PC-3 (cell line): ENCODE data around the gene ZNF569. TPM values are rescaled to one million over a fixed set of nuclear protein-coding genes. Genes with fewer than 3 reads are reported as not detected.
A peak's percentile ranks its signal among the peaks of the same experiment; 100 is the strongest.
"Not testable (repeated sequence)": the region's sequence is repeated elsewhere in the genome, so short reads cannot be mapped to it uniquely, and the experiment has no call there.

Experiments used
- ATAC-seq: fragments of 200-7000 bp; cut with Tn5 transposase; 2 replicates; pipeline ENCODE4 v1.9.1; 2020; ENCODE audit warnings: mild to moderate bottlenecking, moderate library complexity
- BruUV-seq: library from RNA; stranded (reverse); fragments of 400-500 nt; replicated peaks from 2 replicates; lab custom pipeline; 2021; lab: Mats Ljungman, UMichigan
- CTCF ChIA-PET: fragments of 300-600 bp; sonication (Branson Sonifier 250); formaldehyde crosslinking; loops from one replicate; lab custom pipeline; 2022; ENCODE audit warnings: antibody characterized with exemption; lab: Charles Lee
- POLR2A ChIA-PET: fragments of 300-600 bp; sonication (Branson Sonifier 250); formaldehyde crosslinking; loops from one replicate; lab custom pipeline; 2022; ENCODE audit warnings: antibody characterized with exemption; ENCODE audit not compliant: unreplicated experiment; lab: Charles Lee
- DNase-seq: peaks from one replicate; pipeline ENCODE4 v3.0.0-alpha.2; 2015
- H2AFZ ChIP-seq: fragments of 300-600 bp; sonication (generic); 2 replicates; pipeline ENCODE4 v1.6.0; 2016; ENCODE audit warnings: antibody characterized with exemption, low read length
- H3F3A ChIP-seq: fragments of 300-600 bp; sonication (generic); one replicate; pipeline ENCODE4 v1.6.0; 2017; ENCODE audit warnings: antibody characterized with exemption, low read length, control low read depth, mild to moderate bottlenecking; ENCODE audit not compliant: unreplicated experiment
- H3K27ac ChIP-seq: fragments of 300-600 bp; sonication (generic); 2 replicates; pipeline ENCODE4 v1.5.1; 2016; ENCODE audit warnings: mild to moderate bottlenecking, low read length
- H3K27me3 ChIP-seq: fragments of 300-600 bp; sonication (generic); 2 replicates; pipeline ENCODE4 v1.6.1; 2016; ENCODE audit warnings: low read length, mixed read lengths
- H3K36me3 ChIP-seq: fragments of 300-600 bp; sonication (generic); 2 replicates; pipeline ENCODE4 v1.6.1; 2016; ENCODE audit warnings: low read depth, mixed run types, low read length, mixed read lengths
- H3K4me1 ChIP-seq: fragments of 300-600 bp; sonication (generic); 2 replicates; pipeline ENCODE4 v1.5.1; 2016; ENCODE audit warnings: low read length; ENCODE audit not compliant: insufficient read depth
- H3K4me2 ChIP-seq: fragments of 300-600 bp; sonication (generic); 2 replicates; pipeline ENCODE4 v1.6.0; 2016; ENCODE audit warnings: low read length
- H3K4me3 ChIP-seq: fragments of 300-600 bp; sonication (generic); 2 replicates; pipeline ENCODE4 v1.5.1; 2016; ENCODE audit warnings: mild to moderate bottlenecking, low read length, mixed read lengths
- H3K79me2 ChIP-seq: fragments of 300-600 bp; sonication (generic); 2 replicates; pipeline ENCODE4 v1.6.1; 2017; ENCODE audit warnings: low read length, mixed read lengths
- H3K9ac ChIP-seq: fragments of 300-600 bp; sonication (generic); 2 replicates; pipeline ENCODE4 v1.6.0; 2016; ENCODE audit warnings: mild to moderate bottlenecking, low read length
- H3K9me2 ChIP-seq: fragments of 300-600 bp; sonication (generic); replicated peaks from 2 replicates; pipeline ENCODE4 v1.6.1; 2016; ENCODE audit warnings: mixed run types, low read length, mixed read lengths
- H3K9me3 ChIP-seq: fragments of 300-600 bp; sonication (generic); 2 replicates; pipeline ENCODE4 v1.6.1; 2016; ENCODE audit warnings: low read length, mixed read lengths
- H4K20me1 ChIP-seq: fragments of 300-600 bp; sonication (generic); 2 replicates; pipeline ENCODE4 v1.6.1; 2016; ENCODE audit warnings: low read length, mixed read lengths
- CTCF ChIP-seq: fragments of 300-600 bp; sonication (generic); conservative IDR thresholded peaks from 2 replicates; pipeline ENCODE4 v1.5.1; 2017; ENCODE audit warnings: antibody characterized with exemption, low read depth, mild to moderate bottlenecking, low read length
- EZH2 ChIP-seq: fragments of 300-600 bp; sonication (generic); IDR thresholded peaks from one replicate; pipeline ENCODE4 v1.6.1; 2017; ENCODE audit warnings: antibody characterized with exemption, mild to moderate bottlenecking, low read length; ENCODE audit not compliant: unreplicated experiment
- EZH2phosphoT487 ChIP-seq: fragments of 300-600 bp; sonication (generic); IDR thresholded peaks from 2 replicates; pipeline ENCODE4 v1.6.1; 2018; ENCODE audit warnings: mild to moderate bottlenecking, antibody characterized with exemption, low read length, borderline replicate concordance
- intact Hi-C: fragments of 100-400 bp; cut with micrococcal nuclease; formaldehyde crosslinking; loops from 2 replicates; pipeline ENCODE4 v1.9.0; 2023
- total RNA-seq: library from RNA; depleted of rRNA; stranded (reverse); fragments of >200 nt; gene quantifications from 2 replicates; pipeline ENCODE4 v1.2.3, GENCODE V29; 2014

The ZNF569 gene
- total RNA-seq, 1 experiment from 2014 or later: 1.5 TPM

- CTCF ChIA-PET: no interaction called here
- POLR2A ChIA-PET: no interaction called here
- intact Hi-C loops: no loop called here
- no peak overlapping the region for H3K4me2 ChIP-seq
- H3K4me1 ChIP-seq: no peaks in the 10 kb centered on the region
- H3K9ac ChIP-seq: no peak overlapping the region
- no TSS peak for BruUV-seq
- no peaks in the 10 kb centered on the region for H4K20me1 ChIP-seq
- no peaks in the 10 kb centered on the region for H3K9me2 ChIP-seq
- no peak overlapping the region for H3K27ac ChIP-seq
- no peak overlapping the region for H3K4me3 ChIP-seq
- H3F3A ChIP-seq: no peaks in the 10 kb centered on the region
- TF ChIP-seq CTCF (no peak), EZH2phosphoT487 (no peak)
- no peaks in the 10 kb centered on the region for H3K27me3 ChIP-seq
- DNase-seq (no peak), ATAC-seq (no peak)
- peaks cover 51% of the 10 kb centered on the region for H3K36me3 ChIP-seq
- no peaks in the 10 kb centered on the region for H3K79me2 ChIP-seq
- no peak overlapping the region for H2AFZ ChIP-seq
- peaks cover 33% of the 10 kb centered on the region for H3K9me3 ChIP-seq
Observed at GRCh38 chr19:37389234-37389633, 78.0 kb downstream of the ZNF569 start.

- peak; percentile 85 for DNase-seq
- Histone ChIP-seq H4K20me1 (no peaks in the 10 kb centered on the region), H3K4me2 (peak within 1 kb of the TSS; percentile 89), H3K27ac (no peak within 1 kb of the TSS), H3K9me2 (no peaks in the 10 kb centered on the region), H3K36me3 (peaks cover 26% of the 10 kb centered on the region), H3K79me2 (peaks cover 3% of the 10 kb centered on the region; the same call in 1 of the 2 replicates), H3K4me1 (no peaks in the 10 kb centered on the region), H3K9ac (peak within 1 kb of the TSS; percentile 64), H2AFZ (peak within 1 kb of the TSS; percentile 91), H3K9me3 (no peaks in the 10 kb centered on the region), H3F3A (no peaks in the 10 kb centered on the region), H3K27me3 (no peaks in the 10 kb centered on the region), H3K4me3 (peak within 1 kb of the TSS; percentile 72)
- TF ChIP-seq EZH2 (no peak), CTCF (no peak), EZH2phosphoT487 (no peak)
- intact Hi-C loops: no loop called here
- peak; percentile 98 for ATAC-seq
- TSS peak; percentile 51 for BruUV-seq
- ChIA-PET POLR2A (interaction anchor here (0.6 kb wide), 3 partner anchors 72 to 578 kb away, joined by 3 to 6 read pairs (median 3); no protein-coding TSS in a partner anchor), CTCF (no interaction called here)
Observed at GRCh38 chr19:37370880-37371661, 96.2 kb downstream of the ZNF569 start, which contains the start of gene ZNF527. ZNF527 (plus strand) TSS chr19:37371099; CDS start chr19:37374199, 3,100 bp downstream.

GRCh38 chr19:37370386-37370879 is 96.8 kb downstream of the ZNF569 start:
- H3K79me2 ChIP-seq, H3K9me3 ChIP-seq, H3K27me3 ChIP-seq, intact Hi-C loops, H3K9me2 ChIP-seq, DNase-seq, H4K20me1 ChIP-seq, H3K4me1 ChIP-seq, ATAC-seq, CTCF ChIA-PET, H3F3A ChIP-seq, H3K27ac ChIP-seq: not testable (repeated sequence)
- POLR2A ChIA-PET: interaction anchor here (0.6 kb wide), 2 partner anchors 73 to 577 kb away, joined by 3 read pairs; no protein-coding TSS in a partner anchor
- Histone ChIP-seq H3K4me2 (peak overlapping the region; percentile 89), H3K9ac (0 out of 2 replicates have a peak overlapping the region, but pooled peaks have one; percentile 64), H2AFZ (peak overlapping the region; percentile 91), H3K4me3 (peak overlapping the region; percentile 72), H3K36me3 (peaks cover 20% of the 10 kb centered on the region)
- BruUV-seq: TSS peak; percentile 73
